Pancreas (tissue), 10 donors: ENCODE measurements around the gene MYO9B. TPM values are rescaled to one million over a fixed set of nuclear protein-coding genes. Genes with fewer than 3 reads are reported as not detected.

Experiments used
- ATAC-seq, 4 donors: fragments of 200-7000 bp; cut with Tn5 transposase; one replicate each; pipeline versions ENCODE4 v1.8.0 to v1.9.1; 2020; ENCODE audit warnings: mild to moderate bottlenecking in 4 of 4, moderate library complexity in 4 of 4
- DNase-seq, 6 donors: peaks; one replicate each; pipeline ENCODE4 v3.0.0-alpha.2; 2020
- FAIRE-seq: peaks from 2 replicates; lab custom pipeline; 2012; peaks lifted over from hg19 to GRCh38; lab: Jason Lieb, UNC
- H3K27ac ChIP-seq, 4 donors: fragments of 200-600 bp; sonication (generic); 1 replicate in 3 of 4; 2 replicates in 1 of 4; pipeline versions ENCODE4 v1.5.0 to v1.8.0; 2020
- H3K27me3 ChIP-seq, 4 donors: fragments of 200-600 bp; one replicate each; pipeline ENCODE4 v1.8.0; 2021
- H3K36me3 ChIP-seq, 3 donors: fragments of 200-600 bp; sonication (generic) in 1 of 3; one replicate each; pipeline versions ENCODE4 v1.5.0 to v1.8.0; 2020 to 2021
- H3K4me1 ChIP-seq, 3 donors: fragments of 200-600 bp; one replicate each; pipeline ENCODE4 v1.8.0; 2021
- H3K4me3 ChIP-seq, 4 donors: fragments of 200-600 bp; sonication (generic) in 2 of 4; one replicate each; pipeline versions ENCODE4 v1.5.0 to v1.8.0; 2020 to 2021
- H3K9me3 ChIP-seq, 4 donors: fragments of 200-600 bp; one replicate each; pipeline ENCODE4 v1.8.0; 2021
- WGBS, 2 donors: extraction: QIAGEN DNeasy Blood & Tissue Kit; methylation state at CpG; one replicate each; pipeline ENCODE4 v1.1.7; 2013; 5-methylcytosine and 5-hydroxymethylcytosine counted together
- intact Hi-C, 3 donors: fragments of 100-400 bp; cut with DNase I; formaldehyde crosslinking; loops; one replicate each; pipeline versions ENCODE4 v1.11.1 to v1.14.2; 2022
- polyA plus RNA-seq, 2 donors: library from polyadenylated mRNA; stranded (reverse); fragments of 200-250 nt; gene quantifications; one replicate each; pipeline ENCODE4 v1.2.3, GENCODE V29; 2013
- total RNA-seq, 6 donors: library from RNA; stranded (reverse); fragmentation: NEBNext Ultra II Directional in 4 of 6; extraction: Animal tissue kit (Norgen Biotek cat#: 25700) in 4 of 6; gene quantifications; one replicate each; pipeline versions ENCODE4 v1.2.1 to v1.2.4, GENCODE V29; 2021 to 2023
- TF ChIP-seq, protein P1 (sequence below), 4 donors: fragments of 200-600 bp; sonication (generic) in 3 of 4; IDR thresholded peaks; one replicate each; pipeline versions ENCODE4 v1.5.0 to v1.8.0; 2021; ENCODE audit warnings: antibody characterized with exemption in 4 of 4
- donor health status: healthy with polysubstance abuse.
- donor health status: DM: no; HTN: no; CAD: no; lungs with moderate emphysema.
- donor health status: DM: no; HTN: no; CAD: no.
- donor health status: control.
- donor health status: control.
- donor health status: Bipolar disorder and iron deficiency.
- donor health status: DM: yes; HTN: yes; CAD: no.
- donor health status: DM: no; HTN: no; CAD: no.
- donor health status: DM: no; HTN: no; CAD: no.
- donor health status: DM: yes; HTN: yes; CAD: no.

Gene MYO9B
- total and polyA plus RNA-seq, 8 donors, result 16.6 to 53.4 (median 23.4) TPM

DNA sequence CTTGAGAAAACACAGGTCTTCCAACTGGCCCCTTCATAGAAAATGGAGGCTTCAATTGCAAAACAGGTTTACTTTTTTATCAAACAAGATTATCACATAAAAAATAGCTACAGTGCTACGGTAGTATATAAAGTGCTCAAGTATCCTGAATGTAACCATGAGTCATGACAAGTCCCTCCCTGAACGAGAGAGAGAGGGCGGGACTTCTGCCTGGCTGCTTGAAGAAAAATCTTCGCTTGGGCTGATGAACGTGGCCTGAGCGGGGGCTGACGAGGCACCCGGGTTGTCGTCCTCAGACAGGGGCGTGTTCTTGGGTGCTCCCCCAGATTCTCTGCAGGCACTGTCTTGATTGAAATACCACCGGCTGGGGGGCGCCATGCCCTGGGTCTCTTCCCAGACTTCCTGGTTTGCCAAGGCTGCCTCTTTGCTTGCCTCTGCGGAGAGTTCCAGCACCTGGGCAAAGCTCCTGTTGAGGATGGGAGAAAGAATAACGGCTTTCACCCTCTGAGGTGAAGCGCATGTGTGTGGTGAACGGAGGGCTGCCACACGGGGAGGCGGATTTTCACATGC is 25.8 kb upstream of the MYO9B start:
- TF ChIP-seq, protein P1, sequence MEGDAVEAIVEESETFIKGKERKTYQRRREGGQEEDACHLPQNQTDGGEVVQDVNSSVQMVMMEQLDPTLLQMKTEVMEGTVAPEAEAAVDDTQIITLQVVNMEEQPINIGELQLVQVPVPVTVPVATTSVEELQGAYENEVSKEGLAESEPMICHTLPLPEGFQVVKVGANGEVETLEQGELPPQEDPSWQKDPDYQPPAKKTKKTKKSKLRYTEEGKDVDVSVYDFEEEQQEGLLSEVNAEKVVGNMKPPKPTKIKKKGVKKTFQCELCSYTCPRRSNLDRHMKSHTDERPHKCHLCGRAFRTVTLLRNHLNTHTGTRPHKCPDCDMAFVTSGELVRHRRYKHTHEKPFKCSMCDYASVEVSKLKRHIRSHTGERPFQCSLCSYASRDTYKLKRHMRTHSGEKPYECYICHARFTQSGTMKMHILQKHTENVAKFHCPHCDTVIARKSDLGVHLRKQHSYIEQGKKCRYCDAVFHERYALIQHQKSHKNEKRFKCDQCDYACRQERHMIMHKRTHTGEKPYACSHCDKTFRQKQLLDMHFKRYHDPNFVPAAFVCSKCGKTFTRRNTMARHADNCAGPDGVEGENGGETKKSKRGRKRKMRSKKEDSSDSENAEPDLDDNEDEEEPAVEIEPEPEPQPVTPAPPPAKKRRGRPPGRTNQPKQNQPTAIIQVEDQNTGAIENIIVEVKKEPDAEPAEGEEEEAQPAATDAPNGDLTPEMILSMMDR (IDR thresholded peaks at IDR 0.05), result no peak
- Histone ChIP-seq H3K36me3 (no peaks in the 10 kb centered on the region), H3K4me1 (no peaks in the 10 kb centered on the region), H3K27me3 (no peaks in the 10 kb centered on the region), H3K4me3 (no peak overlapping the region), H3K27ac (no peak overlapping the region), H3K9me3 (no peaks in the 10 kb centered on the region)
- peak in 2 of 4 donors; percentile 29 to 41 for ATAC-seq
- no peak for FAIRE-seq
- WGBS, 2 donors, result 85 to 87% methylated on average over 18 of the region's 18 CpGs
- DNase-seq, result no peak
- intact Hi-C loops, result loop anchor here in 1 of 3 donors (5.0 kb wide), 1 partner anchor 282 kb away; no protein-coding TSS in a partner anchor

GRCh38 chr19:17052439-17052838 is 23.1 kb upstream of the MYO9B start:
- Histone ChIP-seq H3K36me3 (no peaks in the 10 kb centered on the region), H3K27ac (no peak overlapping the region), H3K27me3 (no peaks in the 10 kb centered on the region), H3K9me3 (no peaks in the 10 kb centered on the region), H3K4me1 (no peaks in the 10 kb centered on the region), H3K4me3 (no peak overlapping the region)
- intact Hi-C loops, result loop anchor here in 1 of 3 donors (5.0 kb wide), 1 partner anchor 285 kb away; no protein-coding TSS in a partner anchor
- peak in 3 of 4 donors; percentile 72 to 74 (median 74) for ATAC-seq
- DNase-seq, result peak in 1 of 6 donors; percentile 34
- TF ChIP-seq, protein P1 (IDR thresholded peaks at IDR 0.05), result peak; percentile 26 to 40 (median 35)
- WGBS, 2 donors, result 63 to 67% methylated on average over 8 of the region's 8 CpGs
- no peak for FAIRE-seq

GRCh38 chr19:17054746-17055145 is 20.8 kb upstream of the MYO9B start:
- 98% methylated on average over 5 of the region's 5 CpGs for WGBS, 2 donors
- peaks cover 0 to 14% (median 5%) of the 10 kb centered on the region in 3 donors for H3K36me3 ChIP-seq
- TF ChIP-seq, protein P1 (IDR thresholded peaks at IDR 0.05), result no peak
- ATAC-seq (no peak), FAIRE-seq (no peak), DNase-seq (no peak)
- no peak overlapping the region for H3K27ac ChIP-seq
- no peaks in the 10 kb centered on the region for H3K4me1 ChIP-seq
- no peak overlapping the region for H3K4me3 ChIP-seq
- H3K9me3 ChIP-seq, result no peaks in the 10 kb centered on the region
- intact Hi-C loops, result loop anchor here in 1 of 3 donors (5.0 kb wide), 1 partner anchor 287 kb away; no protein-coding TSS in a partner anchor
- no peaks in the 10 kb centered on the region for H3K27me3 ChIP-seq

GRCh38 chr19:17055636-17056035 is 19.9 kb upstream of the MYO9B start:
- Histone ChIP-seq H3K27me3 (no peaks in the 10 kb centered on the region), H3K36me3 (peaks cover 0 to 14% (median 5%) of the 10 kb centered on the region in 3 donors), H3K4me3 (no peak overlapping the region), H3K9me3 (no peaks in the 10 kb centered on the region), H3K4me1 (no peaks in the 10 kb centered on the region), H3K27ac (no peak overlapping the region)
- DNase-seq (peak in 1 of 6 donors; percentile 19), ATAC-seq (no peak), FAIRE-seq (no peak)
- WGBS, 2 donors, result 91 to 92% methylated on average over 15 of the region's 15 CpGs
- intact Hi-C loops, result no loop called here
- TF ChIP-seq, protein P1 (IDR thresholded peaks at IDR 0.05), result no peak

DNA sequence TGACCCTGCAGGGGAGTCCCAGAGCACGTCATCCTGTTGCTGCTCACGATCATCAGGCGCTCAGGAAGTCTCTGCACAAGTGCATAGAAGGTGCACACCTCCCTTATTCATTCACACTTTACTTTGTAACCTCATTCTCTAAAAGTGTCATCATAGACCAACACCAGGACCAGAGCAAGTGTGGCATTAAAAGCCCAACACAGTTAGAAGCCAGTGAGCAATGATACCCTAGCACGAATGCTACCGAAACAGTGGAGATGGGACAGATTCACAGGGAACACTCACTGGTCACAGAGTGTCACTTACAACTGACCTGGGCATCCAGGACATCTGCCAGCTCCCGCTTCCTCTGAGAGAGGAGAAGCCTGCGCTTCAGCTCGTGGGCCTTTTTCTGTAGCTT is 17.3 kb upstream of the MYO9B start:
- Histone ChIP-seq H3K4me1 (no peaks in the 10 kb centered on the region), H3K36me3 (peaks cover 0 to 14% (median 5%) of the 10 kb centered on the region in 3 donors), H3K27me3 (no peaks in the 10 kb centered on the region), H3K9me3 (no peaks in the 10 kb centered on the region), H3K27ac (no peak overlapping the region), H3K4me3 (no peak overlapping the region)
- DNase-seq (no peak), FAIRE-seq (no peak), ATAC-seq (no peak)
- 94 to 98% methylated on average over 8 of the region's 8 CpGs for whole genome bisulfite sequencing, 2 donors
- intact Hi-C loops, result no loop called here
- TF ChIP-seq, protein P1 (IDR thresholded peaks at IDR 0.05), result no peak
